ENCODE measurements around the gene ZDHHC8. TPM values are rescaled to one million over a fixed set of nuclear protein-coding genes. Genes with fewer than 3 reads are reported as not detected.

The ZDHHC8 gene
- total and polyA plus RNA-seq, 10 of the 15 experiments (the other 5 are each of a cell fraction or from before 2014, with no cell fraction given): 0.03 to 46.3 (median 5.3) TPM

GRCh38 chr22:20154602-20155187 is 23.1 kb downstream of the ZDHHC8 start:
- Histone ChIP-seq H3K36me3 (ENCODE audit: control insufficient read depth in 2 of 2, insufficient read depth in 2 of 2, low read length in 1 of 2) (no peaks in the 10 kb centered on the region), H3K27me3 (replicated peaks in 1 of 2; ENCODE audit: control insufficient read depth in 2 of 2, insufficient read depth in 2 of 2, low read length in 1 of 2) (peaks cover 1 to 2% of the 10 kb centered on the region in 2 experiments; a peak in 3 of 4 replicates), H4K20me1 (ENCODE audit: control insufficient read depth, insufficient read depth) (no peaks in the 10 kb centered on the region), H3K4me1 (ENCODE audit: control insufficient read depth, insufficient read depth, low read length) (no peaks in the 10 kb centered on the region), H3K9ac (ENCODE audit: control insufficient read depth, insufficient read depth, low read length) (no peak overlapping the region), H2AFZ (ENCODE audit: control insufficient read depth, low read depth, low read length) (no peak overlapping the region), H3K4me3 (no peak overlapping the region), H3K27ac (ENCODE audit: control insufficient read depth, insufficient read depth) (no peak overlapping the region), H3K9me3 (replicated peaks; ENCODE audit: control insufficient read depth, insufficient read depth, low read length) (no peaks in the 10 kb centered on the region), H3K79me2 (ENCODE audit: control insufficient read depth, insufficient read depth, low read length) (no peaks in the 10 kb centered on the region), H3K4me2 (ENCODE audit: control insufficient read depth, insufficient read depth) (no peak overlapping the region)
- DNase-seq (ENCODE audit: low read depth, low spot score) (no peak), FAIRE-seq (no peak), ATAC-seq (peak; percentile 16; the same call in 2 of the 3 replicates)
- ChIA-PET RAD21 (ENCODE audit: unreplicated experiment) (no interaction called here), CTCF (interaction anchor here (1.4 kb wide), 1 partner anchor 140 kb away, joined by 3 read pairs; no protein-coding TSS in a partner anchor), SMC1A (ENCODE audit: uncharacterized antibody, unreplicated experiment) (no interaction called here), POLR2A (no interaction called here)
- in situ Hi-C loops (cut with MboI): loop anchor here (10.0 kb wide), 2 partner anchors 110 to 140 kb away; partner anchors contain the start of gene RTN4R
- intact Hi-C loops (cut with micrococcal nuclease; ENCODE audit: unreplicated experiment): loop anchor here (5.0 kb wide), 4 partner anchors 83 to 343 kb away; partner anchors contain the start of genes KLHL22 and RTN4R
- no peak for TF ChIP-seq SMAD5 (IDR thresholded peaks at IDR 0.05; ENCODE audit: low read depth)
- TF ChIP-seq MYC (IDR thresholded peaks at IDR 0.05; ENCODE audit: insufficient read depth, insufficient read length, insufficient replicate concordance, low read length, severe bottlenecking): no peak
- TF ChIP-seq, protein P1, sequence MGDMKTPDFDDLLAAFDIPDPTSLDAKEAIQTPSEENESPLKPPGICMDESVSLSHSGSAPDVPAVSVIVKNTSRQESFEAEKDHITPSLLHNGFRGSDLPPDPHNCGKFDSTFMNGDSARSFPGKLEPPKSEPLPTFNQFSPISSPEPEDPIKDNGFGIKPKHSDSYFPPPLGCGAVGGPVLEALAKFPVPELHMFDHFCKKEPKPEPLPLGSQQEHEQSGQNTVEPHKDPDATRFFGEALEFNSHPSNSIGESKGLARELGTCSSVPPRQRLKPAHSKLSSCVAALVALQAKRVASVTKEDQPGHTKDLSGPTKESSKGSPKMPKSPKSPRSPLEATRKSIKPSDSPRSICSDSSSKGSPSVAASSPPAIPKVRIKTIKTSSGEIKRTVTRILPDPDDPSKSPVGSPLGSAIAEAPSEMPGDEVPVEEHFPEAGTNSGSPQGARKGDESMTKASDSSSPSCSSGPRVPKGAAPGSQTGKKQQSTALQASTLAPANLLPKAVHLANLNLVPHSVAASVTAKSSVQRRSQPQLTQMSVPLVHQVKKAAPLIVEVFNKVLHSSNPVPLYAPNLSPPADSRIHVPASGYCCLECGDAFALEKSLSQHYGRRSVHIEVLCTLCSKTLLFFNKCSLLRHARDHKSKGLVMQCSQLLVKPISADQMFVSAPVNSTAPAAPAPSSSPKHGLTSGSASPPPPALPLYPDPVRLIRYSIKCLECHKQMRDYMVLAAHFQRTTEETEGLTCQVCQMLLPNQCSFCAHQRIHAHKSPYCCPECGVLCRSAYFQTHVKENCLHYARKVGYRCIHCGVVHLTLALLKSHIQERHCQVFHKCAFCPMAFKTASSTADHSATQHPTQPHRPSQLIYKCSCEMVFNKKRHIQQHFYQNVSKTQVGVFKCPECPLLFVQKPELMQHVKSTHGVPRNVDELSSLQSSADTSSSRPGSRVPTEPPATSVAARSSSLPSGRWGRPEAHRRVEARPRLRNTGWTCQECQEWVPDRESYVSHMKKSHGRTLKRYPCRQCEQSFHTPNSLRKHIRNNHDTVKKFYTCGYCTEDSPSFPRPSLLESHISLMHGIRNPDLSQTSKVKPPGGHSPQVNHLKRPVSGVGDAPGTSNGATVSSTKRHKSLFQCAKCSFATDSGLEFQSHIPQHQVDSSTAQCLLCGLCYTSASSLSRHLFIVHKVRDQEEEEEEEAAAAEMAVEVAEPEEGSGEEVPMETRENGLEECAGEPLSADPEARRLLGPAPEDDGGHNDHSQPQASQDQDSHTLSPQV (IDR thresholded peaks at IDR 0.05): no peak
- no peak for TF ChIP-seq CREB1 (IDR thresholded peaks at IDR 0.05; ENCODE audit: low read depth)
- no peak for TF ChIP-seq NR2C1 (IDR thresholded peaks at IDR 0.05)
- no peak for TF ChIP-seq SIN3A (IDR thresholded peaks at IDR 0.05; ENCODE audit: low read depth, low read length)
- no peak for TF ChIP-seq ZNF274 (IDR thresholded peaks at IDR 0.05; ENCODE audit: insufficient read depth, insufficient read length)
- TF ChIP-seq BACH1 (IDR thresholded peaks at IDR 0.05; ENCODE audit: borderline replicate concordance): no peak
- TF ChIP-seq KLF5 (IDR thresholded peaks at IDR 0.05; ENCODE audit: partially characterized antibody): no peak
- no peak for TF ChIP-seq POLR2A (IDR thresholded peaks at IDR 0.05; ENCODE audit: low read depth, low read length)
- TF ChIP-seq ZNF217 (IDR thresholded peaks at IDR 0.05): no peak
- TF ChIP-seq CBX3 (IDR thresholded peaks at IDR 0.05; ENCODE audit: borderline replicate concordance, low read depth): no peak
- TF ChIP-seq, protein P2, sequence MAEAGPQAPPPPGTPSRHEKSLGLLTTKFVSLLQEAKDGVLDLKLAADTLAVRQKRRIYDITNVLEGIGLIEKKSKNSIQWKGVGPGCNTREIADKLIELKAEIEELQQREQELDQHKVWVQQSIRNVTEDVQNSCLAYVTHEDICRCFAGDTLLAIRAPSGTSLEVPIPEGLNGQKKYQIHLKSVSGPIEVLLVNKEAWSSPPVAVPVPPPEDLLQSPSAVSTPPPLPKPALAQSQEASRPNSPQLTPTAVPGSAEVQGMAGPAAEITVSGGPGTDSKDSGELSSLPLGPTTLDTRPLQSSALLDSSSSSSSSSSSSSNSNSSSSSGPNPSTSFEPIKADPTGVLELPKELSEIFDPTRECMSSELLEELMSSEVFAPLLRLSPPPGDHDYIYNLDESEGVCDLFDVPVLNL (IDR thresholded peaks at IDR 0.05; ENCODE audit: low read depth, low read length): no peak
- TF ChIP-seq NKRF (conservative IDR thresholded peaks at IDR 0.05): no peak
- no peak for TF ChIP-seq FOXK2 (IDR thresholded peaks at IDR 0.05)
- no peak for TF ChIP-seq TAF1 (IDR thresholded peaks at IDR 0.05; ENCODE audit: borderline replicate concordance, low read depth, low read length)
- BruUV-seq (replicated peaks): no TSS peak
- 21% methylated on average over 9 of the region's 14 CpGs for WGBS (ENCODE audit: insufficient coverage, insufficient replicate concordance, low lambda C conversion rate, missing lambda C conversion rate)

All from GM12878 (cell line).